NCI-H187 (cell line): Measurements from ENCODE around the gene WWOX.

Experiments
- DNase-seq, 2 experiments: peaks; one replicate each; lab custom pipeline; 2025; lab: John Stamatoyannopoulos, UW

The WWOX gene

DNA sequence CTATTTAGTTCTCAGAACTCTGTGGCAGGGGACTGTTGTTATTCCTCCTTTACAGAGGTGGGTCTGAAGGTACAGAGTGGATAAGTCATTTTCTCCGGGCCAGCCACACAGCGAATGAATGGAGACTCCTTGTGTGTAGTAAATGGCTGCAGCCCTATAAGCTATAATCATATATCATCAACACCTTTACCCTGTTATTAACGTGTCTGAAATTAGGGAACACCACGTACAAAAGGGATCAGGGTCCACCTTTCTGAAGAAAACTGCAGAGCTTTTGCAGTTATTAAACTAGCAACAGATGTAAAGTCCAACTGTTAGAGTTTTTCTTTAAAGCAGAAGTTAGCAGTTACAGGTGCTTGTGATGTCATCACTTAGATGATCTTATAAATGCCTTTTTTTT, 804.4 kb downstream of the WWOX start:
- DNase-seq = no peak

- DNase-seq = no peak
Observed at GRCh38 chr16:78906135-78906534, 806.7 kb downstream of the WWOX start.

- DNase-seq = no peak
Observed at GRCh38 chr16:78909226-78909625, 809.8 kb downstream of the WWOX start.

DNA sequence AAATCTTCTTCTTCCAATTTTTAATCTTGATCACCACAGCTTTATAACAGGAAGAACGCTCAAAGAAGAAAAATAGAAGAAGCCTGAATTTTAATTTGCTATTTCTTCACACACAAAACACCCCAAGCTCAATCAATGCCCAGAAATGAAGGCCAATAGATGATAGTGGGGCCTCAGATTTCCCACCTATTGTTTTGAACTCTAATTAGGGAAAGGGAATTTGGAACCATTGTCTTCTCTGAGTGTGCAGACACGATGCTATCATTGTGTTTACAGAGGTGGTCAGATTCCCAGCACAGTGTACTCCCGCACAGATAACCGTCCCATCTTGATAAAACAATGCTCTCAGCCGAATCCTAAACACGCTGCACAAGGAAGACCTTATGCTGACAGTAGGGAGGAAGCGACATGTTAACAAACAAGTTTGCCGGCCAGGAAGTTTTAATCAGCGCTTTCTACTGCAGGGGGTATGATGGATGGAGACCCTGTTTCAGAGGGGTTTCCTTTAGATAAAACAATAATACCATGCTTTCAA, 816.4 kb downstream of the WWOX start:
- no peak for DNase-seq

DNA sequence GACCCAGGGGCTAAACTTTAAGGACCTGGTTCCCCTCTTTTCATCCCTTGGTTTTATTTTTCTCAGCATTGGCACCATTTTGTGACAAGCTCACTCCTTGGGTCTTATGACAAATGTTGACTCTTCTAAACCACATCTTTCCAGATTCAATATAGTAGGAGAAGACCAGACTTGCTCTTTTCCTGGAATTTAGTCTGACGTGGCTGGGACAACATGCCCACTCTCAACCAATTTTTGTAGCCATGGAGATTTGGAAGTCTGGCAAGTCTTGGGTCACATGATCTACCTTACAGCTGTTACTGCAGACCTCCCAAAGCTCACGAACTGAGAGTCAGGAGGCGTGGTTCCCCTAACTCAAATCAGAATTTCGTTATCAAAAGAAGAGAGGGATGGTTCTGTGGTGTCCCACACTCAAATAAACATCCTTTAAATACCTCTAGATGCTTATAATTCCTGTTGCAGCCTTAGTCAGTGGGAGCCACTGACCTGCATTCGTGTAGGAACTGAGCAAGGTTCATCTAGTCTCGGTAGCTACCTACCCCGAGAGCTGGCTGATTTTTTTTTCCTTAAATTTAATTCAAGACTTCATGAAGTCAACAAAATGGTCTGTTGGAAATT, 817.6 kb downstream of the WWOX start:
- no peak for DNase-seq

DNA sequence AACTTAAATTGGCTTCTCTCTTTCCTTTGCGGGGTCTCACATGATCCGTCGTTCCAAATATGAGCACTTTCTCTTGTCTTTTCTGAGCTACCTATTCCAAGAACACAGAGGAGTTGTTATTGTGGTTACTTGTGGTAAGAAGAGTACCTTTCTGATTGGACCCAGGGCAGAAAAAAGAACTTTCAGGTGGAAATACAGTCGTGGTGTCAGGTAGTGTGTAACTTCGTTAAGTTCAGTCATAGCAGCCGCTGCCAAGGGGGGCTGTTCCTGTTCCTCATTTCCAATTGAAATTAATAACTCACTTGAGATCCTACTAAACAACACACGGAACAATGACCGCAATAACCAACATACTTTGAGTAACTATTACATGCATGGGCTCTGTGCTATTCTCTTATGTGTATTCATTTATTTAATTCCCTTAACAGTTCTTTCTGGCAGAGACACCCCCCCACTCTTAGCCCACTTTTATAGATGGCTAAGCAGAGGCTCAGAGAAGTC, 819.4 kb downstream of the WWOX start:
- no peak for DNase-seq

DNA sequence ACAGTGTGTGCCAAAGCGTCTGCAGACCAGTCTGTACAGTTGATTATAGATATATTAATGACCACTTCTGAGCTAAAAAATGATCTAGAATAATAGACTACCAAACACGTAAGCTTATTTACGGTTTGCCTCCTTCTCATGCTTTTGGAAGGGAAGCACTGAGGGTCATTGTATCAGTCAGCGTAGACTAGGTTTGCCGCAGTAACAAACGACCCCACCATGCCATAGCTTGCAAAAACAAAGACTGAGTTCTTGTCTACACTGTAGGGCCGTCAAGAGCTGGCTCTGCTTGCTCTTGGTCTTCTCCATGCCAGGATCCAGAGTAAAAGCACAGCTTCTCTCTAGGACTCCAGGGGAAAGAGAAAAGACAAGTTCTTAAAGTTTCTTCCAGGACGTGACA, 820.4 kb downstream of the WWOX start:
- DNase-seq = no peak

DNA sequence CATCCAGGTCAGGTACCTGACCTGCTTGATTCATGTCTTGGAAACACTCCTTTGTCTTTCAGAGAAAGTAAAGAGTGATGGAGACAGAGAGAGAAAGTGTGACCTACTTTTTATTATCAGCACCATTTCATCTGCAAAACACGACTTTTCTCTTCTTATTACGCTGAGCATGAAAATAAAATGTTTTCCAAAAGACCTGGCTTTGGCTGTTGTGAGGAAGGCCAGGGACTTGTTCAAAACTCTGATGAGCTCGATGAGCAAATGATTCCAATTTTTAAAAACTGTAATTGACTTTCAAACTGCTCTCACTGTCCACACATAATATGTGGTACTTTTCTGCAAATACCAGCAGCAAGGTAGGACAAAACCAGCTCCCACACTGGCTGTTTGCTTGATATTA, 821.2 kb downstream of the WWOX start:
- no peak for DNase-seq

DNA sequence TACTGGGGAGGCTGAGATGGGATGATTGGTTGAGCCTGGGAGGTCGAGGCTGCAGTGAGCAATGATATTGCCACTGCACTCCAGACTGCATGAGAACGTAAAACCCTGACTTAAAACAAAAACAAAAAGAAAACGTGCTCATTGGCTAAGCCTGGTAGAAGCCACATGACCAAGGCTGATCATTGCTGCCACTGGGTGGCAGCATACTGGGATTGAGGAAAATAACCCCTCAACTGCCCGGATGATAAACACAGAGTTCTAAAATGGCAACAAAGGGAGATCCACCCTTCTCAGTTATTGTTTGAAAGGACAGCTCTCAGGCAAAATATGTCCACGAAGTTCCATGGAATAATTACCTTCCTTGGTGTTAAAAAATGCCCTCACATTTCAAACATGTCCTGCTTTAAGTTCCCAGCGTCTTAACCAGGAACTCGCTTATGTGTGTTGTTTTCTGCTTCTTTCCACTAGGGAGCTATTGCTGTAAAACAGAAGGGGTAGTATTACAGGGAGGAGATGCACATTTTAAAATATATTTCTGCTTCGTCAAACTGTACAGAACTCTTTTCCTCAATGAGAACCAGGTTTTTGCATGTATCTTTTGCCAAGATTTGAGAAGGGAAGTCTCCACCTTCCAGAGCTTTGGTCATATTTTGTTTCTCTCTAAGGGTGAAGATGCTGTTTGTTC, 825.8 kb downstream of the WWOX start:
- DNase-seq = no peak

DNA sequence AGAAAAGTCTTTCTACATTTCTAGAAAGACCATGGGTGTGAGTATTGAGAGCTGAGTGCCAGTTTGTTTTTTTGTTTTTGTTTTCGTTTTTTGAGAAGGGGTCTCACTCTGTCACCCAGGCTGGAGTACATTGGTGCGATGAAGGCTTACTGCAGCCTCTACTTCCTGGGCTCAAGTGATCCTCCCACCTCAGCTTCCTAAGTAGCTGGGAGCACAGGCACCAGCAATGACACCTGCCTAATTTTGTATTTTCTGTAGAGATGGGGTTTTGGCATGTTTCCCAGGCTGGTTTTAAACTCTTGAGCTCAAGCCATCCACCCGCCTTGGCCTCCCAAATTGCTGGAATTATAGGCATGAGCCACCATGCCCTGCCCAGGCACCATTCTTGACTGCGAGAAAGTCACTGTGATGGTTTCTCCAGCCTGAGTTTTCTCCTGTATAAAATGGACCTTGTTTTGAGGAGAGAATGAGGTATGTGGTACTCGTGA, 827.3 kb downstream of the WWOX start:
- peak; percentile 17 to 35 for DNase-seq

GRCh38 chr16:78927766-78928165, 828.3 kb downstream of the WWOX start:
- no peak for DNase-seq

DNA sequence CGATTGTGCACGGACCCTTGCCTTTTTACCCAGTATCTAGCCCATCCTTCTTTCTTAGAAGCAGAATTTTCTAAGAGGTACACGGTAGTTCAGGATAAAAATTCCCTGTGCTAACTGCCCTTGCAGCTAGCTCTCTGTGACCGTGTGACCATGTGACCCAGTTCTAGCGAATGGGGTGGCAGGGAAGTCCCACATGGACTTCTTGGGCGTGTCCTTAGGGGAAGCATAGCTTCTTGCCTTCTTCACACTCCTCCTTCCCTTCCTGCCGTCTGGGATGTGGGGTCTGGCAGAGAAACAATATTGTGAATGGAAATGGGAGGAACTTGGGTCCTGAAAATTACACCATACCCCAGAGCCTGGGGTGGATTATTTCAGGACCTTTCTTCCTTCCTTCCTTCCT, 830.4 kb downstream of the WWOX start:
- DNase-seq = no peak

GRCh38 chr16:78930561-78930960, 831.1 kb downstream of the WWOX start:
- DNase-seq = no peak

DNA sequence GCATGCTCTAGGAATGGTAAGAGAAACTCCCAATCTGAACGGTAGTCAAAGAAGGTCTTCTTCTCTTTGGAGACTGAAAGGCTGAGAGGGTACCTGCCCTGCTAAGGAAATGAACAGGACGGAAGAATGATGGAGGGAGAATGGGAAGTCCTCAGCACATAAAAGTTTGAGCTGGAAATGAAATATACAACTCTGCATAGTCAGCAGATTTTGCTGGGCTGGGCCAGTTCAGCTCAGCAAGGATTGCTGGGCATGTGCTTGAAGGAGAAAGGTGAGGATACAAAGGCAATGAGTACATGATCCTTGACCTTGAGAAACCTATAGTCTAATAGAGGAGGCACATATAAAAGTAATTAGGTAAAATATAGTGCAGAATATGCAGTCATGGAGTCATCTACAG, 831.8 kb downstream of the WWOX start:
- no peak for DNase-seq

DNA sequence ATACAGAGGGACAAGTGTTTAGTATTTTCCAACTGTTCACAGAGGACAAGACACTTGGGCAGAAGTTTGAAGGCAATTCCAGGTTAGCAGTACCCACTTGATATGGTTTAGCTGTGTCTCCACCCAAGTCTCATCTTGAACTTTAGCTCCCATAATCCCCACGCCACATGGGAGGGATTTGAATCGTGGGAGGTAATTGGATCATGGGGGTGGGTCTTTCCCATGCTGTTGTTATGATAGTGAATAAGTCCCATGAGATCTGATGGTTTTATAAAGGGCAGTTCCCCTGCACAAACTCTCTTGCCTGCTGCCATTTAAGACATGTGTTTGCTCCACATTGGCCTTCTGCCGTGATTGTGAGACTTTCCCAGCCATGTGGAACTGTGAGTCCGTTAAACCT, 832.2 kb downstream of the WWOX start:
- no peak for DNase-seq

- DNase-seq = no peak
Observed at GRCh38 chr16:78932355-78932943, 833.0 kb downstream of the WWOX start.

DNA sequence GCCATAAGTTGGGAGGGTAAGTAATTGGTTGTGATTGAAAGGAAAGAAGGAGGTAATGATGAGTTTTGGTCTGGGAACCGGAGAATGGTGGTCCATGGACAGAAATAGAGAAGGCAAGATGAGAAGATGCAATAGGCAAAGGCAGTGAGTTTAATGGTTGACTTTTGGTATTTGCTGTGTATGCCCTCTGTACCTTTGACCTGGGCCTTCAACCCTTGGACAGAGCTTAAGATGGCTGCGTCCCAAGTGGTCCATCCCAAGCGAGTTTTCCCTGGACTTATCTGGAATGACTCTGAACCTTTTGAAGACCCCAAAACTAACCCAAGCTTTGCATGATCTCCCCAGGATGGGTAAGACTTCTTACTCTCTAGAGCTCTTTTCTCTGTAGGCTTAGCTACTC, 836.6 kb downstream of the WWOX start:
- DNase-seq = no peak

DNA sequence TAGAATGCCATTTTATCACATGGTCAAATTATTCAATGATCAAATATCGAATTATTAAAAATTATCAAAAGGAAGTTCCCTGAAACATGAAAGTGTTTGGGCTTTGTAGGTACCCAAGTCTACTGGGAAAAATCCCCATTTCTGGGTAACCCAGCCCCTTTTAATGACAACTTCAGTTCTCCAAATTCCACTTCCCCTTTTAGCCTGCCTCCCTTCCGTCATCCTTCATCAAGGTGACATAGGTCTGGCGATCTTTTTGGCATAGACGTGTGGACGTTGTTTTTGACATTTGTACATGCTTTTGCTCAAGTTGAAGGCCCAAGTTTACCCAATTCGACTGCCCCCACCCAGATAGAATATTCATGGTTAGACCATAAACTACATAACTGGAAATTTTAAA, 840.1 kb downstream of the WWOX start:
- no peak for DNase-seq

GRCh38 chr16:78942625-78943245, 843.3 kb downstream of the WWOX start:
- no peak for DNase-seq

DNA sequence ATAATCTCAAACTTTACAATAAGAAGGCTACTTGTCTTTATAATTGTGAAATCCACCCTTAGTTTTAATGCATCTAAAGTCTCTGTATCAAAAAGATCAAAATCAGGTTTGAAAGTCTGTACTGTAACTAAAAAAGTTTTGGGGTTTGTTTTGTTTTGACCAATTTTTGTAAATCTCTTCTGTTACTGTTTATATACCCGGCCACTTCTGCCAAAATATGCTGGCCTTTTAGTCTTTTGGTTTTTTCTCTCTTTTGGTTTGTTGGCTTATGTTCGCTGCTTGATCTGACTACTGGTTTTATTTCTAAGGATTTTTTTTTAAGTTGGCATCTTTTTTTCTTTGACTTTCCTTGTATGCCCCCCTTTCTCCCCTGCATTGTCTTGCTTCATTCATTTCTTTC, 845.9 kb downstream of the WWOX start:
- no peak for DNase-seq

DNA sequence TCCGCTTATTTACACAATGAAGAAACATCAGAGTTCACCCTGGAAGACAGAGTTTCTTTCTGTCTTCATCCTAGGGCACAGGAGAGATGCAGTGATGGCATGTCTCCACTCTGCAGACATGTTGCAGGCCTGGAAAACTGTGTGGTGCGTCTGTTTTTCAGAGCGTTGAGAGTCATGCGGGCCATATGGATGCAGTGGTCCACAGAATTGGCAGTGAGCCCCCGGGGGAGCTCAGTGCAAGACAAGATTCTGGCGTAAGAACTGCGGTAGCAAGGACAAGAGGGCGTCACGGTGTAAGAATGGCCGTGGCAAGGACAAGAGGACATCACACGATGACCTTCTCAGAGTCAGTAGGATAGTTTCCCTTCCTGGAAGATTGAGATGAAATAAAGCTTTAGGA, 847.1 kb downstream of the WWOX start:
- no peak for DNase-seq

GRCh38 chr16:78950768-78951167, 851.3 kb downstream of the WWOX start:
- DNase-seq = no peak

DNA sequence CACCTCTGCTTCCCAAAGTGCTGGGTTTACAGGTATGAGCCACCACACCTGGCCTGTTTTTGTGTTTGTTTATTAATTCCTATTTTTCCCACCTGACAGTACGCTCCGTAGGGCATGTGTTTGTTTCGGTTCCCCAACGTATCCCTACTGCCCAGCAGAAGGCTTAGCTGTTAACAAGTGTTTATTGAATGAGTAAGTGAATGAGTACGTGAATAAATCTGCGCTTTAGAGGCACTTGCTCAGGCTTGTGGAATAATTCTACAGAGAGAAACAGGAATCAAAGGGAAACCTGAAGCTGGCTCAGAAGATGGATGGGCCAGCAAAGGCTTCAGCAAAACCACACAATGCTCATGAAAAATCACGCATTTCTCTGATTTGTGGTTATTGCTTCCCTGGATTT, 853.2 kb downstream of the WWOX start:
- no peak for DNase-seq
